GM19240 (cell line): ENCODE measurements around the gene NPFF.
A peak's percentile ranks its signal among the peaks of the same experiment; 100 is the strongest.
"Not testable (repeated sequence)": the region's sequence is repeated elsewhere in the genome, so short reads cannot be mapped to it uniquely, and the experiment has no call there.

Experiments
- DNase-seq: peaks from one replicate; pipeline ENCODE4 v3.0.0; 2011; ENCODE audit warnings: low spot score; ENCODE audit not compliant: insufficient read length

NPFF gene

GRCh38 chr12:53496752-53497032 is 10.6 kb downstream of the NPFF start:
- no peak for DNase-seq

- DNase-seq, result no peak
Observed at GRCh38 chr12:53495903-53496751, 11.2 kb downstream of the NPFF start.

- DNase-seq, result no peak
Observed at GRCh38 chr12:53493610-53494391, 13.5 kb downstream of the NPFF start.

DNA sequence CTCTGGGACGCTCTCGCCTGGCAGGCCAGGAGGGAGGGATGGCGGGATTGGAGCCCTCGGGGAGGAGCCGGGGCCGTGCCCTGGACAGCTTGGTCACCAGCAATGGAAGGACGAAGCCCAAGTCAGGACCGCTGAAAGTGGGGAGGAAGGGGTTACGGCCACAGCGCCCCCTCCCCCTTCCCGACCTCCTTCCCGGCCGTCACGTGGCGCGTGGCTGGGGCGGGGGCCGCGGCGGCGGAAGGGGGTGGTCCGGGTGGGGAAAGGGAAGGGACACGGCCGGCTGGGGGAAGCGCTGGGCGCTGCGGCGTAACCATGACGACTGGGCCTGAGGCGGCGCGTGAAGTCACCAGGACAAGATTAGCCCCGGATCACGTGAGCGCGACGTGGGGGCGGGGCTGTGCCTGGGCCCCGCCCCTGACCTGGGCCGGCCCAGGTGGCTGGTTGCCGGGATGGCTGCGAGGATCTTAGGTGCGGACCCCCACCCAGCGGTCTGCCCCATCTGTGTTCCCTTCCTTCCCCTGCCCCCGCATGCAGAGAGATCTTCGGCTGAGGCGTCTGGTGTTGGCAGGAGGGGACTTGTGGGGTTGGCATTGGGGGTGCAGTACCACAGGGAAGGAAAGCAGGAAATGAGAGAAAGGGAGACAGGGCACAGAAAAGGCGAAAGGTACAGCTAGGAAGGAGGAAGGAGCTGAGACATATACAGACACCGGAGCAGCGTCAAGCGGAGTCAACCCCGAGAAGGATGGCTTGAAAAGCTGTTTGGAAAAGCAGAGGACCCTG is 14.3 kb downstream of the NPFF start:
- peak; percentile 39 for DNase-seq

DNA sequence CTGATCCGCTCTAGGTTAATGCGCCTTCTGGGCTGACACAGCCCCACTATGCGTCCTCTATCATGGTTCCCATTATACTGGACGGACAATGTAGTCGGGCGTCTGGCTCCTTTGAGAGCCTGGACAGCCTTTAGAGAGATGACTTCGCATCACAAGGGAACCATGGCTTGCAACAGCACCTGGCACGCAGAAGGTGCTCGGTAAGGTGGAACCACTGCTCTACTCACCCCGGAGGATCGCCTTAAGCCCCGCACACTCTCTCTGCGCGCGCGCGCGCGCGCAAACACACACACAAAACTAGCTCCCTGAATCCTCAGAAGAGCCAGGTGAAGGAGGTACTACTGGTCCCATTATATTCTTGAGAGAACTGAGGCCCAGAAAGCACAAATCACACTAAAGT is 15.1 kb downstream of the NPFF start:
- no peak for DNase-seq

DNA sequence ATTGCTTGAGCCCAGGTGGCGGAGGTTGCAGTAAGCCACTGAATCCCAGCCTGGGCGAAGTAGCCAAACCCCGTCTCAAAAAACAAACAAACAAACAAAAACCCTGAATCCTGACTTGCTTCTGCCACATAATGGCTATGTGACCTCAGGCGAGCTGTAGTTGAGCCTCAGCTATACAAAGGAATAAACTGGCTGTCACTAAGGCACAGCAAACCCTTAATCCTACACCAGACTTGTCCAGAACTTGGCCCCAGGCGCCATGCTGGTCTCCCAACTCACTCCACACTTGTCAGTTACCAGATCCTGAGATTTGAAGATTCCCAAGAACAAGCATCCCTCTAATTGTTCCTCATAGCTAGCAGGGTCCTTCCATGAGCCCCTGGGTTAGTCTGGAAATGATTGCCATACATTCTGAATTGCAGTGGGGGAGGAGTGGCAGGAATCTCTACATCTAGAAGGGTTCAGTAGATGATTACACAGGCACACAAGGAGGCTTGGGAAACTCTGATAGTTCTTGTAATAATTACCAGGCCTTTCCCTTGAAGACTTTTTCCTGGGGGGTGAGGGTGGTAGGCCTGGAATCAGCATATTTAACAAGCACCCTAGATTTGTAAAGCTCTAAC is 17.9 kb downstream of the NPFF start:
- no peak for DNase-seq

DNA sequence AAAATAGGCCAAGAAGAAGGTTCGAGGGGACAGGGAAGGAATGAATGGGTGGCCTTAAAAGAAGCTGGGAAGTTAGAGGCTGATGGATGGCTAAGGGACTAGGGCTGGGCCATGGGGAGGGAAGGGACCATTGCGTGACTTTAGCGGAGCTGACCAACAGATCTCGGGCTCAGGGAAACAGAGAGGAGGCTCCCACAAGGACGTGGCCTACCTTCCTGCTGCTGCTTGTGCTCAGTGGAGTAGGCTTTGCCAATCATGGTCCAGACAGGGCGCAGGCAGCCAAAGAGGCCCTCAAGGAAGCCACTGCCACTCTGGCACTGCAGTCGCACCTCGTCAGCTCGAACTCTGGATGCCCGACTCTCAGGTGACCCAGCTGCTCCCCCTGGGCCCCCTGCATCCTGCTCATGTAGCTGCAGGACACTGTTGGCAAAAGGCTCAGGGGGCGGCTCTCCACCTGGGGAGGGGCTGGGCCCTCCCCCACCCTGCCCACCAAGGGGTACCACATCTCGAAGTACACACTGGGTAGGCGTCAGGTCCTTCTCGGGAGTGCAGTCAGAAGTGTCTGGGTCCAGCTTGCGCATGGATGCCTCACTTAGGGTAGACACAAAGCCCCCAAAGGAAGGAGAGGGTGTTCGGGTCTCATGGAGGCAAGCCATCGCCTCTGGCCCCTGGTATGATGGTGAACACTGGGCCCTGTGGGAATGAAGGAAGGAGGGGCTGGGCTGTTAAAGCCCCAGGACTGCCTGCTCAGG is 20.4 kb downstream of the NPFF start:
- DNase-seq, result no peak

GRCh38 chr12:53485955-53486735 is 21.1 kb downstream of the NPFF start:
- DNase-seq, result no peak

DNA sequence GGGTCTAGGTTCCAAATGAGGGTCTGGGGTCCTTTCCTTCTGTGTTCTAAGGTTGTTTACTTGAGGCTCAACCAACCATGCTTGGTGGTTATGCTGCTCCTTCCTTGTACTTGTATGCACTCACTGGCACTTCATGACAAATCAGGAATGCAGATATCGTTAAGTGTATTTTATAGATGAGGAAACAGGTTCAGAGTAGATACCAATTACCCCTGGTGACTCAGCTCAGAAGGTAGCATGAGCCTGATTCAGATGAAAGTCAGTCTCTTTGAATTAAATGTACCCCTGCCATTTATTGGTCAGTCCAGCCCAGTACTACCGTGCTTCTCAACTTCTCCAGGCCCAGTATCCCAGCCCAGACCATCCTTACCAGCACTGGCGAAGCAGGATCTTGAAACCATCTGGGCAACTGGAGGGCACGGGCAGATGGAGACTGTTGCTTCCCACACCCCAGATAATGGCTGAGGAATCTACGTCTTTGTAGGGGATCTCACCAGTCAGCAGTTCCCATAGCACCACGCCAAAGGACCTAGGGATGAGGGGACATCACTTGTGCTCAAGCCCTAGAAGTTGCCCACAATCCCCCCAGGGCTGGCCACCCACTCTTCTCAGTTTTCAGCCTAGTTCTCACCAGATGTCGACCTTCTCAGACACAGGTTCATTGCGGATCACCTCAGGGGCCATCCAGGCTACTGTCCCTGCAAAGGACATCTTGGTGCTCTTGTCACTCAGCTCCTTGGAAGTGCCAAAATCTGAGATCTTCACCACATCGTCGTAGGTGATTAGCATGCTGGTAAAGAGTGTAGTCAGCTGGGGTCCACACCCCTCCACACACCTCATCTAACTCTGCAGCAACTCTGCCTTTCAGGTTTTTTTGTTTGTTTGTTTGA is 22.4 kb downstream of the NPFF start:
- no peak for DNase-seq

GRCh38 chr12:53483979-53484377 is 23.3 kb downstream of the NPFF start:
- no peak for DNase-seq

DNA sequence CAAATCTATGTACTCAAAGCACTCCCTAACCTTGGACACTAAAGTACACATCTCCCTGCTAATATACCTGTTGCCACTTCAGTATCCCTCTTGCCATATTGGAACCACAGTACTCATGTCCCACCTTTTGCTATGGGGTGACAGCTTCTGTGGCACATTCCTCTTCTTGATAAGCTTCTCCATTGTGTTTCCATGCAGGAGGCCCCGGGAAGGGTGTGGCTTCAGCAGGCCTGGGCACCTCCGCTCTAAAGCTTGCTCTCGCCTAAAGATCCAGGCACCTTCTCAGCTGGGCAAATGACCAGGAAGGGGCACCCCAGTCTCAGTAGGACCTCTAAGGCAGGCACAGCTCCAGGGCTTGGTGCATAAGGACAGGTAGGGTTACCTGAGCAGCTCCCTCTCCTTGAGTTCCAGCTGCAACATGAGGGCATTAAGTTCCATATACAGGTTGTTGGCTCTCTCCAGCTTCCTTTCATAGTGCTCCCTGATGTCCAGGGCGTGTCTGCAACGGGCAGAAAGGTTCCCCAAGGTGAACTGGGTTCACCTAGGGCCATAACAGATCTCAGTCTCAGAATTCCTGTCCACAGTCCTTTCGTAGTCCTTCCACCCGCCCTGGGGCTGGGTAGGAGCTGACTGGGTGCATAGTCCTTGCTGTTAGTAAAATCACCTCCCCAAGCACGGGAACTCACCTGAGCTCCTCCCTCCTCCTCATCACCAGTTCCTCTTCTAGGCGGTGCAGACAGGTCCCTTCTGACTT is 23.9 kb downstream of the NPFF start:
- DNase-seq, result no peak

DNA sequence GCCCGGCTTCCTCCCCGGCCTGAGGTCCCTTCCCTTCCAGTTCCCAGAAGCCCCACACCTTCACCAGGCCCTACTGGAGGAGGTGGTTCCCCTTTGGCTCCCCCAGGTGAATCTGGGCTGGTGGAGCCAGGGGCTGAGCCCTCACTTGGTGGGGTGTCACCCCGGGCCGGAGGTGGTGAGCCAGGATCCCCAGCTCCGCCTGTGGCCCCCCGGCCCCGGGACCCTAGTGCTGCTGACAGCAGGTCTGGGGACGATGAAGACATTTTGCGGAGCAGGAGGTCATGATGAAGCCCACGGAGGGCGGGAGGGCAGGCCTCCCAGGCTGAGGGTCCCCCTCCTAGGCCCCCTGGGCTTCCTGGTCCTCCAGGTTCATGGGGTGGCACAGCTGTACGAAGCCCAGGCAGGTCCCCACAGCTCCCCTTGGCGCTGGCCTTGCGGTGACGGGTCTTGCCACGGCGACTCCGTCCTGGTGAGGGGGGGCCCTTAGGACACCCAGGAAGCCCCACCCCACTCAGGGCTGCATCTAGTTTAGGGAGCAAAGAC is 24.6 kb downstream of the NPFF start:
- no peak for DNase-seq

- DNase-seq, result no peak
Observed at GRCh38 chr12:53481939-53482586, 25.2 kb downstream of the NPFF start.

GRCh38 chr12:53481458-53481857 is 25.8 kb downstream of the NPFF start:
- DNase-seq, result not testable (repeated sequence)

DNA sequence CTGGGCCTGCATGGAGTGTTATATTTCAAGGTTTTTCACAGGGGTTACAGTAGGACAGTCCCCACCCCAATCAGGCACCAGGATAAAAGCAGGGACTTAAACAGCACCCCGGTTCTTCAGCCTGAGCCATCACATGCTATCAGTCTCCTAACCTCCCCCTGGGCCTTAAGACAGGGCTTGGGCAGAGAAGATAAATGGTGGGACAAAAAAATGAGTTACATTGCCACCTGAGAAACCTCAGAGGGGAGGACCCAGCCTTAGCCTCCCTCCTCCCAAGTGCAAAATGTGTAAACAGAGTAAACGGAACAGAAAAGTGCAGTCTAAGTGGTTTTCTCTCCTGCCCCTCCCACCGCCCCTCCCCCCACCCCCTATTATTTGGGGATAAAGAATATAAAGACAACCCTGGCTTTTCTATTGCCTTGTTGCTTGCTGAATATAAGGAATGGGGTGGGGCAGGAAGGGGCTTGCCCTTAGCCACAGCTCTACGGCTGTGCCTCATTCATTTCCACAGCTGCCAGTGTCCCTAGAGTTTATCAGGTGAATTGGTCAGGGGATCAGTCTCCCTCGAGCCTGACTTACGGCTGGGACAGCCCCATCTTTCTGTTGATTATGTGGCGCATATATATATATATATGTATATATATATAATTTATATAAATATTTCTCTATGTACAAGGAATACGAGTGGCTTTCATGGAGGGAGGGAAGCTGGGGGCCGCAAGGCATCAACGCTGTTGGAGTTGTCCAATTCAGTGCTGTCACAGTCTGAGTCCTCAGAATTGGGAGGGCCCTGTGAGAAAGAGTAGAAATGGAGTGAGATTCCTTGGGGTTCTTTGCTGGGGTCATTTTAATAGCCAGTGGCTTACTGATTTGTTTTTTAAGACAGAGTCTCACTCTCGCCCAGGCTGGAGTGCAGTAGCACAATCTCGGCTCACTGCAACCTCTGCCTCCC is 26.5 kb downstream of the NPFF start:
- DNase-seq, result no peak

DNA sequence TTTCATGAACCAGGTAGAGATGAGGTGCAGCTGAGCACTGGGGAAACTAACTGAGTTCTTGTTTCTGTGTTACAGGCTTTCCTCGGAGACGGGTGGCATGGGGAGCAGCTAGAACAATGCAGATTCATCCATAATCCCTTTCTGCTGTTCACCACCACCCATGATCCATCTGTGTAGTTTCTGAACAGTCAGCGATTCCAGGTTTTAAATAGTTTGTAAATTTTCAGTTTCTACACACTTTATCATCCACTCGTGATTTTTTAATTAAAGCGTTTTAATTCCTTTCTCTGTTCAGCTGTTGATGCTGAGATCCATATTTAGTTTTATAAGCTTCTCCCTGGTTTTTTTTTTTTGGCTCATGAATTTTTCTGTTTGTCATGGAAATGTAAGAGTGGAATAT is 28.0 kb downstream of the NPFF start:
- no peak for DNase-seq

DNA sequence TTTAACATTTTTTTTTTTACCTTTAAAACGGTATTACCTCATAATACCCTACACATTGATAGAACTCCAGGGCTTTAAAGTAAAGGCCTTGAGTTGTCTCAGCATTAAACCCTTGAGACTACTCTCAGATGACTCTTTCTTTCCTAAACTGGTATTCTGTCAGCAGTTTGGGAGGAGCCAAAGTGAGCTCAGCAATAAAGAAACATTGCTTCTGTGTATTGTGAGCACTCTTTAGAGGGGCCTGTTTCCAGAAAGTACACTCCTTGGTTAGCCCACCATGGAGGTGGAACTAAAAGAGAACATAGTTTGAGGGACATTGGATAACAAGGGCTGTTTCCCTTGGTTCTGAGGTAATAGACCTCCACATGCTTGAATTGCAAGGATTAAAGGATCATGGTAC is 28.4 kb downstream of the NPFF start:
- no peak for DNase-seq
